GM21825 (cell line): ENCODE measurements around the gene ADCY7.

Source experiments
- ATAC-seq: cut with Tn5 transposase; IDR thresholded peaks from one replicate; pipeline ENCODE4 v1.9.1; 2021; ENCODE audit warnings: mild to moderate bottlenecking, moderate library complexity; ENCODE audit not compliant: unreplicated experiment

Gene ADCY7

DNA sequence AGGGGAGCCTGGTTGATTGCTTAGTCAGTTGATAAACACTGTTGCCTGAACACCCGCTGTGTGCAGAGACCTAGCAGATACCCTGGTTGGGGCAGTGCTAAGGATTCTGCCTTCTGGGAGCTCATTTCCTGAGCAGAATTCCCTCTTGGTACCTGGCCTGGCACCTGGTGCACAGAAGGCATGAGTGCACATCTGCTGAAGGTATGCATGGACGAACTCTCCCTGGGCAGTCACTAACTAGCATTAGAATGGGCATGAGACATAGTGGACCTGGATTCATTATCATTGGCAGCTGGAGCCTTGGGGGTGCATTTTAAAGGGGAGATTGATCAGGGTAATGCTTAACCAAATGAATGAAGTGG lies 13.1 kb downstream of the ADCY7 start:
- ATAC-seq: no peak

- ATAC-seq: no peak
These were observed 14.6 kb downstream of the ADCY7 start for GRCh38 chr16:50280932-50281331.

GRCh38 chr16:50281391-50282009 lies 15.1 kb downstream of the ADCY7 start:
- ATAC-seq: peak; percentile 6

GRCh38 chr16:50282010-50282538 lies 15.7 kb downstream of the ADCY7 start:
- peak; percentile 88 for ATAC-seq

- ATAC-seq: no peak
These were observed 16.7 kb downstream of the ADCY7 start for GRCh38 chr16:50282955-50283631.

- ATAC-seq: no peak
These were observed 18.0 kb downstream of the ADCY7 start for GRCh38 chr16:50284131-50284911.

GRCh38 chr16:50285406-50286003 lies 19.2 kb downstream of the ADCY7 start:
- no peak for ATAC-seq

- no peak for ATAC-seq
These were observed 20.3 kb downstream of the ADCY7 start for GRCh38 chr16:50286681-50287080.

GRCh38 chr16:50288026-50288425 lies 21.7 kb downstream of the ADCY7 start:
- ATAC-seq: no peak

DNA sequence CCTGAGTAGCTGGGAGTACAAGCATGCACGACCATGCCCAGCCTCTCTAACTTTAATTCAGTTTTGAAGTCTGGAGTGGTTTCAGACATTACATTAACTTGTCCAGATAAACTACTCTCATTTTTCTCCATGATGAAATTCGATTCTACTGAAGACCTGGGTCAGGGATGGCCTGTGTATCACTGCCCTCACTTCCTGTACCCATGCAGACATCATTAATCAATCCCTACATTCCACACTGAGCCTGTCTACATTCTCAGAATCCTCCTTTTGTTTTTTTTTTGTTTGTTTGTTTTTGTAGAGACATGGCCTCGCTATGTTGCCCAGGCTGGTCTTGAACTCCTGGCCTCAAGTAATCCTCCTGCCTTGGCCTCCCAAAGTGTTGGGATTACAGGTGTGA lies 22.6 kb downstream of the ADCY7 start:
- ATAC-seq: no peak

DNA sequence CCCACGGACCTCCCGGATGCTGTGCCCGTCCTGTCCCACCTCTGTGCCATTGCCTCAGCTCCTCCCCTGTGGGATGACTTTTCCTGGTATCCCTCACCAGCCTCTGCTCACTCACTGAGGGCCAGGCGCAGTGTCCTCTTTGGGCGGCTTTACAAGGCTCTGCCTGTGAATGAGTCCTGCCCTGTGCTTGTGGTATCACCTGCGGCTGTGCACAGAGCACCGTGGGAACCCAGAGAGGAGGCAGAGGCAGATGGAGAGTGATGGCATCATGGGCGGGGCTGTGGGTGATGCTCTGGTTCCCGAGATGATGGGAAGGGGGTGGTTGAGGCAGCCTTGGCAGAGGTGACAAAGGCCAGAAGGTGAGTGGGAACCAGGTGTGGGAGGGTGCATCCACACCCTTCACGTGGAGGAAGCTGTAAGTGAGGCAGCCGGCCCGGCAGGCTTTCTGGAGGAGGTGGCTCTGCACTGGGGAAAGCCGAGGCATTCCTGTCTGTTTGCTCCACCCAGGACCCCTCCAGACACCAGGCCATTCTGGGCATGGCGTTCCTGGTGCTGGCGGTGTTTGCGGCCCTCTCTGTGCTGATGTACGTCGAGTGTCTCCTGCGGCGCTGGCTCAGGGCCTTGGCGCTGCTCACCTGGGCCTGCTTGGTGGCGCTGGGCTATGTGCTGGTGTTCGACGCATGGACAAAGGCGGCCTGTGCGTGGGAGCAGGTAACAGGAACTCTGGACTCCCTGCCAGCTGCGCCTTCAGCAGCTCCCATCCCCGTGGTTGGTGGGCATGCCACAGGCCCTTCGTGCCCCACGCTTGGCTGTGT lies 23.8 kb downstream of the ADCY7 start:
- no peak for ATAC-seq

GRCh38 chr16:50290856-50291255 lies 24.5 kb downstream of the ADCY7 start:
- ATAC-seq: no peak

GRCh38 chr16:50291719-50292565 lies 25.6 kb downstream of the ADCY7 start:
- no peak for ATAC-seq

GRCh38 chr16:50292566-50292948 lies 26.2 kb downstream of the ADCY7 start:
- ATAC-seq: no peak

- no peak for ATAC-seq
These were observed 26.9 kb downstream of the ADCY7 start for GRCh38 chr16:50293041-50293783.

DNA sequence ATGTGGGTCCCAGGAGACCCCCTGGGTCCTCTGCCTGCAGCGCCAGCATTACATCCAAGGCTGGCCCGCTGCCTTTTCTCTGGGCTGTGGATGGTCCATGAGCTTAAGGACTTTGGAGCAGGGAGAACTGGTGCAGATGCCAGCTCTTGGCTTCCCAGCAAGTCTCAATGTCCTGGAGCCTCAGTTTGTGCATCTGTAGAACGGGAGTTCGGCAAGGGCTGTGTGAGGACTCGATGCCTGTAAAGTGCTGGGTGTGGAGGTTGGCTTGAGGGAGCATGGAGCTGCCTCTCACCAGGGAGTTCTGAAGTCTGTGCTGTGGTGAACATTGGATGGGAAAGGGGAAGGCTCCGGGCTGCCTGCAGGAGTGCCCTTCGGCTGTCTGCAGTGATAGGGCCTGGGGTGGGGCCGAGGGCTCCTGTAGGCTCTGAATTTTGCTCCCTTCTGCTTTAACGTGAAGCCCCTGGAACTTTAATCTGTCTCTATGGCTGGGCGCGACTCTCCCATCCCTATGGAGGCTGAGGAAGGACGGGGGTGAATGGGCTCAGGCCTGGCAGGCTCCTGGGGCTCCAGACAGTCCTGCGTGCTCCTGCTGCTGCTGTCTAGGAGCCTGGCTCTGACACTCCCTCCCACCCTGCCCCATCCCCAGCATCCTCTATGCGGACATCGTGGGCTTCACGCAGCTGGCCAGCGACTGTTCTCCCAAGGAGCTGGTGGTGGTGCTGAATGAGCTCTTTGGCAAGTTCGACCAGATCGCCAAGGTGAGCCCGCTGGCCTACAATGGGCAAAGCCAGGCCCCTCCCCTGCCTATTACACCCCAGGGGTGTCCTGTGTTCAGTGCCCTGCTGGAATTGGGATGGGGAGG lies 27.9 kb downstream of the ADCY7 start:
- ATAC-seq: no peak

GRCh38 chr16:50294955-50295354 lies 28.6 kb downstream of the ADCY7 start:
- no peak for ATAC-seq

- no peak for ATAC-seq
These were observed 29.3 kb downstream of the ADCY7 start for GRCh38 chr16:50295541-50296132.
